ENCODE results near the gene COL1A1.

COL1A1 gene

DNA sequence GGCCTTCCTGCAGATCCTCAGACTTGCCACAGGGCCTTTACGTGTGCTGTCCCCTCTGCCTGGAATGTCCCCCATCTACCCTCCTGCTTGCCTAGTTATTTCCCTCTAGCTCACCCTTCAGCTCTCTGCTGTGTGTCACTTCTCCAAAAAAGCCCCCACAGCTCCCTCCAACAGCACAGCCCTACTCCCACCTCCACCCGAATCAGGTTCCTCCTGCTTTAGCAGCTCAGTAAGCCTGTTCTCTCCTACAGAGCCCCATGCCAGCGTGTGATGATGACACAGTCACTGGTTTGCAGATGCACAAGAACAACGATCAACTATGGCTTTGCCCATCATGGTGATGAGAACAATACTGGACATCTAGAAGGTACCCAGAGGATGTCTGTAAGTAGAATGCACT, 64.4 kb downstream of the COL1A1 start:
- DNase-seq (ENCODE audit: low read depth in 1 of 2, low spot score in 1 of 2) = no peak
- Histone ChIP-seq H3K27me3 (ENCODE audit: insufficient read depth, poor library complexity, severe bottlenecking) (no peaks in the 10 kb centered on the region), H3K27ac (replicated peaks) (no peak overlapping the region), H3K4me3 (replicated peaks; ENCODE audit: insufficient read depth, low read length) (no peak overlapping the region)
- no peak for TF ChIP-seq CTCF (IDR thresholded peaks at IDR 0.05; ENCODE audit: insufficient read depth, low read length)
- peak; percentile 16; the same call in 1 of the 2 replicates for TF ChIP-seq POLR2AphosphoS5 (IDR thresholded peaks at IDR 0.05; ENCODE audit: low read depth)

GRCh38 chr17:50136096-50136687, 65.2 kb downstream of the COL1A1 start:
- no peak overlapping the region for H3K4me3 ChIP-seq (replicated peaks; ENCODE audit: insufficient read depth, low read length)
- H3K27ac ChIP-seq (replicated peaks) = no peak overlapping the region
- peaks cover under 1% of the 10 kb centered on the region for H3K27me3 ChIP-seq (ENCODE audit: insufficient read depth, poor library complexity, severe bottlenecking)
- TF ChIP-seq, protein P1, sequence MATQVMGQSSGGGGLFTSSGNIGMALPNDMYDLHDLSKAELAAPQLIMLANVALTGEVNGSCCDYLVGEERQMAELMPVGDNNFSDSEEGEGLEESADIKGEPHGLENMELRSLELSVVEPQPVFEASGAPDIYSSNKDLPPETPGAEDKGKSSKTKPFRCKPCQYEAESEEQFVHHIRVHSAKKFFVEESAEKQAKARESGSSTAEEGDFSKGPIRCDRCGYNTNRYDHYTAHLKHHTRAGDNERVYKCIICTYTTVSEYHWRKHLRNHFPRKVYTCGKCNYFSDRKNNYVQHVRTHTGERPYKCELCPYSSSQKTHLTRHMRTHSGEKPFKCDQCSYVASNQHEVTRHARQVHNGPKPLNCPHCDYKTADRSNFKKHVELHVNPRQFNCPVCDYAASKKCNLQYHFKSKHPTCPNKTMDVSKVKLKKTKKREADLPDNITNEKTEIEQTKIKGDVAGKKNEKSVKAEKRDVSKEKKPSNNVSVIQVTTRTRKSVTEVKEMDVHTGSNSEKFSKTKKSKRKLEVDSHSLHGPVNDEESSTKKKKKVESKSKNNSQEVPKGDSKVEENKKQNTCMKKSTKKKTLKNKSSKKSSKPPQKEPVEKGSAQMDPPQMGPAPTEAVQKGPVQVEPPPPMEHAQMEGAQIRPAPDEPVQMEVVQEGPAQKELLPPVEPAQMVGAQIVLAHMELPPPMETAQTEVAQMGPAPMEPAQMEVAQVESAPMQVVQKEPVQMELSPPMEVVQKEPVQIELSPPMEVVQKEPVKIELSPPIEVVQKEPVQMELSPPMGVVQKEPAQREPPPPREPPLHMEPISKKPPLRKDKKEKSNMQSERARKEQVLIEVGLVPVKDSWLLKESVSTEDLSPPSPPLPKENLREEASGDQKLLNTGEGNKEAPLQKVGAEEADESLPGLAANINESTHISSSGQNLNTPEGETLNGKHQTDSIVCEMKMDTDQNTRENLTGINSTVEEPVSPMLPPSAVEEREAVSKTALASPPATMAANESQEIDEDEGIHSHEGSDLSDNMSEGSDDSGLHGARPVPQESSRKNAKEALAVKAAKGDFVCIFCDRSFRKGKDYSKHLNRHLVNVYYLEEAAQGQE (IDR thresholded peaks at IDR 0.05; ENCODE audit: insufficient replicate concordance, low read depth) = no peak
- no peak for TF ChIP-seq POLR2AphosphoS5 (IDR thresholded peaks at IDR 0.05; ENCODE audit: low read depth)
- TF ChIP-seq SPI1 (IDR thresholded peaks at IDR 0.05; ENCODE audit: borderline replicate concordance, low read depth) = no peak
- TF ChIP-seq CTCF (IDR thresholded peaks at IDR 0.05; ENCODE audit: insufficient read depth, low read length) = no peak
- TF ChIP-seq GABPA (IDR thresholded peaks at IDR 0.05; ENCODE audit: low read depth) = no peak
- no peak for DNase-seq (ENCODE audit: low read depth in 1 of 2, low spot score in 1 of 2)

- H3K27me3 ChIP-seq (ENCODE audit: insufficient read depth, poor library complexity, severe bottlenecking) = peaks cover 7% of the 10 kb centered on the region
- no peak for DNase-seq (ENCODE audit: low read depth in 1 of 2, low spot score in 1 of 2)
- TF ChIP-seq GABPA (IDR thresholded peaks at IDR 0.05; ENCODE audit: low read depth) (no peak), POLR2AphosphoS5 (IDR thresholded peaks at IDR 0.05; ENCODE audit: low read depth) (peak; percentile 31; the same call in 1 of the 2 replicates)
- no peak overlapping the region for H3K27ac ChIP-seq (replicated peaks)
- H3K4me3 ChIP-seq (replicated peaks; ENCODE audit: insufficient read depth, low read length) = no peak overlapping the region
These were observed 65.9 kb downstream of the COL1A1 start for GRCh38 chr17:50135316-50136095.

- DNase-seq (ENCODE audit: low read depth in 1 of 2, low spot score in 1 of 2) = no peak
- TF ChIP-seq POLR2AphosphoS5 (IDR thresholded peaks at IDR 0.05; ENCODE audit: low read depth) = no peak
- TF ChIP-seq, protein P1 (IDR thresholded peaks at IDR 0.05; ENCODE audit: insufficient replicate concordance, low read depth) = no peak
- no peak for TF ChIP-seq CTCF (IDR thresholded peaks at IDR 0.05; ENCODE audit: insufficient read depth, low read length)
- no peak for TF ChIP-seq SPI1 (IDR thresholded peaks at IDR 0.05; ENCODE audit: borderline replicate concordance, low read depth)
- TF ChIP-seq GABPA (IDR thresholded peaks at IDR 0.05; ENCODE audit: low read depth) = no peak
- H3K27ac ChIP-seq (replicated peaks) = no peak overlapping the region
- no peak overlapping the region for H3K4me3 ChIP-seq (replicated peaks; ENCODE audit: insufficient read depth, low read length)
- peaks cover 13% of the 10 kb centered on the region for H3K27me3 ChIP-seq (ENCODE audit: insufficient read depth, poor library complexity, severe bottlenecking)
These were observed 67.0 kb downstream of the COL1A1 start for GRCh38 chr17:50134206-50135110.

Data from HL-60 (cell line).